T-helper 2 cell treated with Interferon-gamma antibody and Interleukin-4, amounts not matched to agents 5 μg/mL and 100 μg/mL, for 36 hours (primary cell): ENCODE results near the gene DDX11.
"Not testable (repeated sequence)": the region's sequence is repeated elsewhere in the genome, so short reads cannot be mapped to it uniquely, and the experiment has no call there.

Experiments used
- DNase-seq: peaks from one replicate; pipeline ENCODE4 v3.0.0; 2021; ENCODE audit warnings: low spot score
- H3K27ac Mint-ChIP-seq: one replicate; pipeline ENCODE4 v1.8.0; 2021; ENCODE audit warnings: mild to moderate bottlenecking, mixed read lengths
- H3K27me3 Mint-ChIP-seq: one replicate; pipeline ENCODE4 v1.8.0; 2021; ENCODE audit warnings: low read depth, mixed read lengths
- H3K36me3 Mint-ChIP-seq: one replicate; pipeline ENCODE4 v1.8.0; 2021; ENCODE audit warnings: low read depth, mixed read lengths
- H3K4me1 Mint-ChIP-seq: one replicate; pipeline ENCODE4 v1.8.0; 2021; ENCODE audit warnings: low read depth, mixed read lengths
- H3K4me3 Mint-ChIP-seq: one replicate; pipeline ENCODE4 v1.8.0; 2022; ENCODE audit warnings: mild to moderate bottlenecking, moderate library complexity, mixed read lengths
- H3K9me3 Mint-ChIP-seq: one replicate; pipeline ENCODE4 v1.8.0; 2021; ENCODE audit warnings: mixed read lengths

Gene DDX11

DNA sequence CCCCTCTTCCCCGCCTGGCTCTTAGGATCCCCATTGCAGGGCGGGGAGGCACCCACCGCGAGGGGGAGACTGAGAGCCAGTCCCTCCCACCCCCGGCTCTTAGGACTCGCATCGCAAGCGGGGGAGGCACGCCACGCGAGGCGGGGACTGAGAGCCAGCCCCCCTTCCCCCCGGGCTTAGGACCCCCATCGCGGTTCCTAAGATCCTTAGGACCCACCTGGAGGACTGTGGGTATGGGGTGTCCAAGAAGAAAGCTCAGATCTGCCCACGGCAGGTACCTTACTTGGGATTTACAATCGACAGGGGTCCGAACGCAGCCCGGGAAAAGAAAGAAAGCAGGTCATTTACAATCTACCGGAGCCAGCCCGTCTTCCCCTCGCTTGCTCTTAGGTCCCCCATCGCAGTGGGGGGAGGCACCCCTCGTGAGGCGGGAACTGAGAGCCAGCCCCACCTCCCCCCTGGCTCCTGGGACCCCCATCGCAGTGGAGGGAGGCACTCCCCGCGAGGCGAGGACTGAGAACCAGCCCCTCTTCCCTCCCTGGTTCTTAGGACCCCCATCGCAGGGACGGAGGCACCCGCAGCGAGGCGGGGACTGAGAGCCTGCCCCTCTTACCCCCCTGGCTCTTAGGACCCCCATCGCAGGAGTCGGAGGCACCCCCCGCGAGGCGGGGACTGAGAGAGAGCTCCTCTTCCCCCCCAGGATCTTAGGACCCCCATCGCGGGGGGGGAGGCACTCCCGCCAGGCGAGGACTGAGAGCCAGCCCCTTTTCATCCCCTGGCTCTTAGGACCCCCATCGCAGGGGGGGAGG, 43.7 kb downstream of the DDX11 start:
- DNase-seq: no peak
- Mint-ChIP-seq H3K4me1 (peaks cover 2% of the 10 kb centered on the region), H3K36me3 (no peaks in the 10 kb centered on the region), H3K27ac (no peak overlapping the region), H3K27me3 (peaks cover 29% of the 10 kb centered on the region), H3K4me3 (peak overlapping the region; percentile 65), H3K9me3 (no peaks in the 10 kb centered on the region)

DNA sequence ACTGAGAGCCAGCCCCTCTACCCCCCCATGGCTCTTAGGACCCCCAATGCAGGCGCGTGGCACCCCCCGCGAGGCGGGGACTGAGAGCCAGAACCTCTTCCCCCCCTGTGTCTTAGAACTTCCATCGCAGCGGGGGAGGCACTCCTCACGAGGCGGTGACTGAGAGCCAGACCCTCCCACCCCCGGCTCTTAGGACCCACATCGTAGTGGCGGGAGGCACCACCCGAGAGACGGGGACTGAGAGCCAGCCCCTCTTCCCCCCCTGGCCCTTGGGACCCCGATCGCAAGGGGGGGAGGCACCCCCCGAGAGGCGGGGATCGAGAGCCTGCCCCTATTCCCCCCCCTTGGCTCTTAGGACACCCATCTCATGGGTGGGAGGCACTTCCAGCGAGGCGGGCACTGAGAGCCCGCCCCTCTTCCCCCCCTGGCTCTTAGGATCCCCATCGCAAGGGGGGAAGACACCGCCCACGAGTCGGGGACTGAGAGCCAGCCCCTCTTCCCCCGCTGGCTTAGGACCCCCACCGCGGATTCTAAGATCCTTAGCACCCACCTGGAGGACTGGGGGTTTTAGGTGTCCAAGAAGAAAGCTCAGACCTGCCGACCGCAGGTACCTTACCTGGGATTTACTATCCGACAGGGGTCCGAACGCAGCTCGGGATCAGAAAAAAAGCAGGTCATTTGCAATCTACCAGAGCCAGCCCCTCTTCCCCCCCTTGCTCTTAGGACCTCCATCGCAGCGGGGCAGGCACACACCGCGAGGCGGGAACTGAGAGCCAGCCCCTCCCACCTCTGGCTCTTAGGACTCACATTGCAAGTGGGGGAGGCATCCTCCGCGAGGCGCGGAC, 44.9 kb downstream of the DDX11 start:
- no peak for DNase-seq
- peaks cover 2% of the 10 kb centered on the region for H3K4me1 Mint-ChIP-seq
- H3K27ac Mint-ChIP-seq: no peak overlapping the region
- no peaks in the 10 kb centered on the region for H3K36me3 Mint-ChIP-seq
- H3K9me3 Mint-ChIP-seq: no peaks in the 10 kb centered on the region
- no peak overlapping the region for H3K4me3 Mint-ChIP-seq
- H3K27me3 Mint-ChIP-seq: peaks cover 29% of the 10 kb centered on the region

DNA sequence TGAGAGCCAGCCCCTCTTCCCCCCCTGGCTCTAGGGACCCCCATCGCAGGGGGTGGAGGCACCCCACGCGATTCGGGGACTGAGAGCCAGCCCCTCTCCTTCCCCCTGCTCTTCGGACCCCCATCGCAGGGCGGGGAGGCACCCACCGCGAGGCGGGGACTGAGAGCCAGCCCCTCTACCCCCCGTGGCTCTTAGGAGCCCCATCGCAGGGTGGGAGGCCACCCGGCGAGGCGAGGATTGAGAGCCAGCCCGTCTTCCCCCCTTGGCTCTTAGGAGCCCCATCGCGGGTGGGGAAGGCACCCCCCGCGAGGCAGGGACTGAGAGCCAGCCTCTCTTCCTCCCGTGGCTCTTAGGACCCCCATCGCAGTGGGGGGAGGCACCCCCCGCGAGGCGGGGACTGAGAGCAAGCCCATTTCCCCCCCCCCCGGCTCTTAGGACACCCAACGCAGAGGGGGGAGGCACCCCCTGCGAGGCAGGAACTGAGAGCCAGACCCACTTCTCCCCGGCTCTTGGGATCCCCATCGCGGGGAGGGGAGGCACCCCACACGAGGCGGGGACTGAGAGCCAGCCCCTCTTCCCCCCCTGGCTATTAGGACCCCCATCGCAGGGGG, 45.6 kb downstream of the DDX11 start:
- Mint-ChIP-seq H3K27me3 (peaks cover 29% of the 10 kb centered on the region), H3K4me3 (no peak overlapping the region), H3K36me3 (no peaks in the 10 kb centered on the region), H3K4me1 (peaks cover 2% of the 10 kb centered on the region), H3K9me3 (no peaks in the 10 kb centered on the region), H3K27ac (no peak overlapping the region)
- DNase-seq: no peak

DNA sequence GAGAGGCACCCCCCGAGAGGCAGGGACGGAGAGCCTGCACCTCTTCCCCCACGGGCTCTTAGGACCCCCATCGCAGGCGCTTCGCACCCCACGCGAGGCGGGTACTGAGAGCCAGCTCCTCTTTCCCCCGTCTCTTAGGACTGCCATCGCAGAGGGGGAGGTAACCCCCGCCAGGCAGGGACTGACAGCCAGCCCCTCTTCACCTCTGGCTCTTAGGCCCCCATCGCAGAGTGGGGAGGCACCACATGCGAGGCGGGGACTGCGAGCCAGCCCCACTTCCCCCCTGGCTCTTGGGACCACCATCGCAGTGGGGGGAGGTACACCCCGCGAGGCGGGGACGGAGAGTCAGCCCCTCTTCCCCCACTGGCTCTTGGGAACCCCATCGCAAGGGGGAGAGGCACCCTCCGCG, 46.1 kb downstream of the DDX11 start:
- Mint-ChIP-seq H3K36me3 (no peaks in the 10 kb centered on the region), H3K4me3 (no peak overlapping the region), H3K27ac (no peak overlapping the region), H3K4me1 (peaks cover 2% of the 10 kb centered on the region), H3K27me3 (peaks cover 29% of the 10 kb centered on the region), H3K9me3 (no peaks in the 10 kb centered on the region)
- no peak for DNase-seq

DNA sequence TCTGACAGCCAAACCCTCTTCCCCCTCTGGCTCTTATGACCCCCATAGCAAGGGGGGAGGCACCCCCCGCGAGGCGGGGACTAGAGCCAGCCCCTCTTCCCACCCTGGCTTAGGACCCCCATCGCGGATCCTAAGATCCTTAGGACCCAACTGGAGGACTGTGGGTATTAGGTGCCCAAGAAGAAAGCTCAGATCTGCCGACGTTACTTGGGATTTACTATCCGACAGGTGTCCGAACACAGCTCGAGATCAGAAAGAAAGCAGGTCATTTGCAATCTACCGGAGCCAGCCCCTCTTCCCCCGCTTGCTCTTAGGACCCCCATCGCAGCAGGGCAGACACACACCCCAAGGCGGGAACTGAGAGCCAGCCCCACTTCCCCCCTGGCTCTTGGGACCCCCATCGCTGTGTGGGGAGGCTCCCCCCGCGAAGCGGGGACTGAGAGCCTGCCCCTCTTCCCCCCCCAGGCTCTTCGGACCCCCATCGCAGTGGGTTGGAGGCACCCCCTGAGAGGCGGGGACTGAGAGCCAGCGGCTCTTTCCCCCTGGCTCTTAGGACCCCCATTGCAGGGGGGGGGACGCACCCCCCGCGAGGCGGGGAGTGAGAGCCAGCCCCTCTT, 46.8 kb downstream of the DDX11 start:
- no peaks in the 10 kb centered on the region for H3K36me3 Mint-ChIP-seq
- H3K27ac Mint-ChIP-seq: no peak overlapping the region
- H3K9me3 Mint-ChIP-seq: no peaks in the 10 kb centered on the region
- peaks cover 2% of the 10 kb centered on the region for H3K4me1 Mint-ChIP-seq
- DNase-seq: no peak
- peaks cover 27% of the 10 kb centered on the region for H3K27me3 Mint-ChIP-seq
- no peak overlapping the region for H3K4me3 Mint-ChIP-seq

DNA sequence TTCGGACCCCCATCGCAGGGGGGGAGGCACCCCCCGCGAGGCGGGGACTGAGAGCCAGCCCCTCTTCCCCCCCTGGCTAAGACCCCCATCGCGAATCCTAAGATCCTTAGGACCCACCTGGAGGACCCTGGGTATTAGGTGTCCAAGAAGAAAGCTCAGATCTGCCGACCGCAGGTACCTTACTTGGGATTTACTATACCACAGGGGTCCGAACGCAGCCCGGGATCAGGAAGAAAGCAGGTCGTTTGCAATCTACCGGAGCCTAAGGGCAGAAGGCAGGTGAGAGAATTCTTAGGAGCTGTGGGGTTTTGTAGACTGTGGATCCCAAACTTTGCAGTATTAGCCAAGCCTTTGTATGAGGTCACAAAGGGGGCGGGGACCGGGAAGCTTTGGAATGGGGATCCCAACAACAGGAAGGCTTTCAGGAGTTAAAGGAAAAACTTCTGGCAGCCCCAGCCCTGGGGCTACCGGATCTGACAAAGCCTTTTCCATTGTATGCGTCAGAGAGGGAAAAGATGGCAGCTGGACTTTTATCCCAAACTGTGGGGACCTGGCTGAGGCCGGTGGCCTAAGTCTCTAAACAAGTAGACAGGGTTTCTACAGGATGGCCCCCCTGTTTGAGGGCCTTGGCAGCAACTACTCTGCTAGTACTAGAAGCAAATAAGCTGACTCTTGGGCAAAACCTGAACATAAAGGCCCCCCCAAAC, 47.5 kb downstream of the DDX11 start:
- H3K4me1 Mint-ChIP-seq, DNase-seq, H3K36me3 Mint-ChIP-seq, H3K27ac Mint-ChIP-seq, H3K9me3 Mint-ChIP-seq, H3K4me3 Mint-ChIP-seq: not testable (repeated sequence)
- H3K27me3 Mint-ChIP-seq: peaks cover 25% of the 10 kb centered on the region

DNA sequence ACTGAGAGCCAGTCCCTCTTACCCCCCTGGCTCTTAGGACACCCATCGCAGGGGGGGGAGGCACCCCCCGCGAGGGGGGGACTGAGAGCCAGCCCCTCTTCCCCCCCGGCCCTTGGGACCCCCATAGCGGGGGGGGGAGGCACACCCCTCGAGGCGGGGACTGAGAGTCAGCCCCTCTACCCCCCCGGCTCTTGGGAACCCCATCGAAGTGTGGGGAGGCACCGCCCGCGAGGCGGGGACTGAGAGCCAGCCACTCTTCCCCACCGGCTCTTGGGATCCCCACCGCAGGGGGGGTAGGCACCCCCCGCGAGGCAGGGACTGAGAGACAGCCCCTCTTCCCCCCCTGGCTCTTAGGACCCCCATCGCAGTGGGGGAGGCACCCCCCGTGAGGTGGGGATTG, 48.8 kb downstream of the DDX11 start:
- peaks cover 15% of the 10 kb centered on the region for H3K27me3 Mint-ChIP-seq
- peaks cover 2% of the 10 kb centered on the region for H3K4me1 Mint-ChIP-seq
- no peak overlapping the region for H3K27ac Mint-ChIP-seq
- no peaks in the 10 kb centered on the region for H3K9me3 Mint-ChIP-seq
- no peak overlapping the region for H3K4me3 Mint-ChIP-seq
- no peaks in the 10 kb centered on the region for H3K36me3 Mint-ChIP-seq
- DNase-seq: no peak

DNA sequence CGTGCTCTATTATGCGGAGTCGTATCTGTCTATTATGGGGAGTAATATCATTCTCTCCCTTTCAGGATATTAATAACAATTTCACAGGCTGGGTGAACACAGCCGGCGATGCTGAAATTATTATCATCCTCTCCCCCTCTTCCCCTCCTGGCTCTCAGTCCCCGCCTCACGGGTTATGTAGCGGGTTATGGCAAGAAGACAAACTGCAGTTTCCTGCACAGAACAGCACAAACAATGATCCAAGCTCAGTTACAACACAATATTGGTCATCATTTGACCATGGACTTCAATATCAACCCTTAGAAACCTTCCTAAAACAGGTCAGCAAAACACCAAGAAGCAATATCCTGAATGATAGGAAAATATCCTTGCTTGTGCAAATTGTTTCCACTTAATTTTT, 50.5 kb downstream of the DDX11 start:
- not testable (repeated sequence) for H3K9me3 Mint-ChIP-seq, H3K36me3 Mint-ChIP-seq, H3K4me1 Mint-ChIP-seq, H3K4me3 Mint-ChIP-seq, DNase-seq, H3K27me3 Mint-ChIP-seq, H3K27ac Mint-ChIP-seq

DNA sequence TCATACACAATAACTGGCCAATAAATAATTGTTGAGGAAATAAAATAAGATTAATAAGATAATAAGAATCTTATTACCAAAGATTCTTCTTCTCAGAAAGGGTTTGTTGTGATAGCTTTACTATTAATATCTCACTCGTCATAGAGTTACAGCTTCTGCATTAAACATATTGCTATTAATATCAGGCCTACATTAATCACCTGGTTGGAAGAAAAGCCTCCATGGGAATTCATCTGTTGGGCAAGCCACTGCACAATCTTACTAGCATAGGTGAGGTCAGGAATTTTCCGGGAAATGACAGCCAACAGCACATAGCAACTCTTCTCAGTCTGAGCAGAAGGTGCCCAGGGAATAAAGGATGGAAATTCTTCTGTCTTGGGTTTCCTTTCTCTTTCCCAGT, 51.5 kb downstream of the DDX11 start:
- not testable (repeated sequence) for H3K36me3 Mint-ChIP-seq, H3K4me1 Mint-ChIP-seq, H3K9me3 Mint-ChIP-seq, DNase-seq, H3K4me3 Mint-ChIP-seq, H3K27ac Mint-ChIP-seq, H3K27me3 Mint-ChIP-seq

DNA sequence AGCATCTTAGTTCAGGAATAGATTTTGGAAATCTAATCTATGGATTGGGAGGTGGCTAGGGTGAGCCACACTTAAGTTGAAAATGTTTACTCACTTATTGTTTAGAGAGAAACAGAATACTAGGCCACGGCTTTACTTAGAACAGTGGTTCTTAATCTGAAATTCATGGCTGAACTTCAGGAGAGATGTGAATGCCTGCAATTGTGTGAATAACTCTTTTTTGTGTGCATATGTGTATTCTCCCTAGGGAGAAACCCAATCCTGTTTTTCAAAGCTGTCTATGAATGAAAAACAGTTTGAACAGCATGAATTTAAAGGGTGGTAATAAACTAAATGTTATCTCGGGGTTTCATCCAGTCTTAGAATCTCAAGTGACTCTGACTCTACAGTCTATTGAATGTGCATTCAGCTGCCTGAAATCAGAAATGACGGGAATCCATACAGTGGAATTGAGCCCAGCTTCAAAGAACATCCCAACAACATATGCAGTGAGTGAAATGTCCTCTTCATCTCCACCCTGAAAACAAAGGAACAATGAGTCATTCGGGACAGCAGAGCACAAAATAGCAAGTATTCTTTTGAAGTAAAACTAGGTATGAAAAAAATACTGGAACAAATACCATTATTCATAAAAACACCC, 53.7 kb downstream of the DDX11 start:
- not testable (repeated sequence) for DNase-seq, H3K9me3 Mint-ChIP-seq, H3K4me1 Mint-ChIP-seq, H3K27me3 Mint-ChIP-seq, H3K36me3 Mint-ChIP-seq, H3K27ac Mint-ChIP-seq, H3K4me3 Mint-ChIP-seq

DNA sequence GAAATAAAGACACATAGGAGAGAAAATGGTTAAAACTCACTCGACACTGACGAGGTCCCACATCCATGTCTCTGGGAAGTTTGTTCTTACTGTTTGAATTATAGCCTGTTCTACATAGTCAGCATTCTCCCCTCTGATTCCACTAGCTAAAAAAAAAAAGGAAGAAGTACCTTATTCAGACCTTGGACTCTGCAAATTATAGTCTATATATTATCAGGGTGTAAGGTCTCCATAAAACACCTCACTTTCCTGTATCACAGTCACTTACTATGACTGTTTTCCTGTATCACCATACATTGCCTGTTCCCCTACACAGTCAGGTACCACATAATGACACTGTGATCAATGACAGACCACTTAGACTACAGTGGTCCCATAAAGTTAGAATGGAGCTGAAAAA, 62.9 kb downstream of the DDX11 start:
- not testable (repeated sequence) for H3K4me1 Mint-ChIP-seq, H3K27me3 Mint-ChIP-seq, DNase-seq, H3K4me3 Mint-ChIP-seq, H3K27ac Mint-ChIP-seq, H3K36me3 Mint-ChIP-seq, H3K9me3 Mint-ChIP-seq

DNA sequence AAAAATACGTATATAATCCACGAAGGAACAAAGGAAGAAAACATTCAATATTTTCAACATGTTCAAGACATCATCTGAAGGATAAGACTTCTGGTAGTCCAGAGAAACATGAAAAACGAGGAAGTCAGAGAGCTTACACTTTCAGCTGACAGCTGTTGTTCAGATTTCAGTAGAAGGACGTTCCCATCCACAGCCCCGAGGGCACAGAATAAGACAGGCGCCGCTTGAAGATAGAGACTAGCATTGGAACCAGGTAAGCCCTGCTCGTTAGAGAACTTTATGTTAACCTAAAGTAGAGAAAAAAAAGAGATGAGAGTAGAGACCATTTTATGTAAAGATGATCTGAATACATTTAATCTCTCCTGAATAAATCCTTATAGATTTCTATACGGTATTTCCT, 71.1 kb downstream of the DDX11 start:
- not testable (repeated sequence) for H3K9me3 Mint-ChIP-seq

DNA sequence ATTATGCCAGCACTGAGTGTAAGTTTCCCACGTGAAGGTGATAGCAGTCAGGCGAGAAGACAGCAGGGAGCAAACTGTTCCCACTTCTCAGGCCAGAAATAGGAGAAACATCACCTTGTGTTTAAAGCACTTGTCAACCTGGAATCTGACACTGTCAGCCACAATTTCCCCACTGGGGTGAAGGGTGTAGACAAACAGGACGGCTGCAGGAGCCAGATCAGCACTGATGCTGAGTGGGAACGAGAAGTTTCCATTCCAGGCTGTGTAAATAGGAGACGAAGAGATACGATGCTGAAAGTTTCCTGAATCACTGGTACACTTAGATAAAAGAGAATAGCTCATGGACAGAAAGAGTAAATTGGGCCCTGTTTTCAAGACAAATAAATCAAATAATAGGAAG, 71.6 kb downstream of the DDX11 start:
- H3K9me3 Mint-ChIP-seq, H3K27ac Mint-ChIP-seq, H3K36me3 Mint-ChIP-seq, H3K4me3 Mint-ChIP-seq, H3K4me1 Mint-ChIP-seq, DNase-seq, H3K27me3 Mint-ChIP-seq: not testable (repeated sequence)

More for the DNA sequence above, 71.1 kb downstream of the DDX11 start:
- H3K4me3 Mint-ChIP-seq, H3K4me1 Mint-ChIP-seq, H3K36me3 Mint-ChIP-seq, DNase-seq, H3K27me3 Mint-ChIP-seq, H3K27ac Mint-ChIP-seq: not testable (repeated sequence)
